ENCODE results near the gene ACACB.

- TF ChIP-seq CTCF (IDR thresholded peaks at IDR 0.05; ENCODE audit: poor library complexity, severe bottlenecking) (no peak), POLR2AphosphoS5 (IDR thresholded peaks at IDR 0.05) (no peak), SMC3 (conservative IDR thresholded peaks at IDR 0.05; ENCODE audit: poor library complexity) (no peak)
Observed at GRCh38 chr12:109274381-109274780, 158.0 kb downstream of the ACACB start.

Data from neural cell (in vitro differentiated cells).